ENCODE data around the gene SYCE3. TPM values are rescaled to one million over a fixed set of nuclear protein-coding genes. Genes with fewer than 3 reads are reported as not detected.
A peak's percentile ranks its signal among the peaks of the same experiment; 100 is the strongest.

The SYCE3 gene
- total RNA-seq, 1 experiment from 2014 or later = not detected

- Mint-ChIP-seq H3K9me3 (ENCODE audit: unreplicated experiment) (no peaks in the 10 kb centered on the region), H3K27ac (ENCODE audit: unreplicated experiment) (peak overlapping the region; percentile 97), H3K36me3 (ENCODE audit: insufficient read depth, unreplicated experiment) (peaks cover 4% of the 10 kb centered on the region), H3K27me3 (ENCODE audit: insufficient read depth, unreplicated experiment) (no peaks in the 10 kb centered on the region), H3K4me1 (ENCODE audit: low read depth, unreplicated experiment) (no peaks in the 10 kb centered on the region), H3K4me3 (ENCODE audit: unreplicated experiment) (peak overlapping the region; percentile 78)
- Histone ChIP-seq H3K9me3 (no peaks in the 10 kb centered on the region), H3K27me3 (replicated peaks; ENCODE audit: control insufficient read depth, insufficient read depth, low read length) (no peaks in the 10 kb centered on the region), H3K36me3 (ENCODE audit: control insufficient read depth, insufficient read depth, low read length) (peaks cover 1% of the 10 kb centered on the region; the same call in 1 of the 2 replicates), H3K4me1 (peaks cover 23% of the 10 kb centered on the region), H3K4me3 (ENCODE audit: low read depth, low read length) (peak overlapping the region; percentile 69)
- TSS peak; percentile 63 for BruUV-seq (replicated peaks)
- POLR2A ChIA-PET = interaction anchor here (0.7 to 1.4 kb wide), 4 partner anchors 15 to 76 kb away, joined by 3 to 5 read pairs (median 4); partner anchors contain the start of genes LMF2 and NCAPH2
- intact Hi-C loops (cut with micrococcal nuclease; ENCODE audit: unreplicated experiment) = loop anchor here (5.0 kb wide), 1 partner anchor 56 kb away; the partner anchor contains the start of gene SCO2
- TF ChIP-seq, protein P1, sequence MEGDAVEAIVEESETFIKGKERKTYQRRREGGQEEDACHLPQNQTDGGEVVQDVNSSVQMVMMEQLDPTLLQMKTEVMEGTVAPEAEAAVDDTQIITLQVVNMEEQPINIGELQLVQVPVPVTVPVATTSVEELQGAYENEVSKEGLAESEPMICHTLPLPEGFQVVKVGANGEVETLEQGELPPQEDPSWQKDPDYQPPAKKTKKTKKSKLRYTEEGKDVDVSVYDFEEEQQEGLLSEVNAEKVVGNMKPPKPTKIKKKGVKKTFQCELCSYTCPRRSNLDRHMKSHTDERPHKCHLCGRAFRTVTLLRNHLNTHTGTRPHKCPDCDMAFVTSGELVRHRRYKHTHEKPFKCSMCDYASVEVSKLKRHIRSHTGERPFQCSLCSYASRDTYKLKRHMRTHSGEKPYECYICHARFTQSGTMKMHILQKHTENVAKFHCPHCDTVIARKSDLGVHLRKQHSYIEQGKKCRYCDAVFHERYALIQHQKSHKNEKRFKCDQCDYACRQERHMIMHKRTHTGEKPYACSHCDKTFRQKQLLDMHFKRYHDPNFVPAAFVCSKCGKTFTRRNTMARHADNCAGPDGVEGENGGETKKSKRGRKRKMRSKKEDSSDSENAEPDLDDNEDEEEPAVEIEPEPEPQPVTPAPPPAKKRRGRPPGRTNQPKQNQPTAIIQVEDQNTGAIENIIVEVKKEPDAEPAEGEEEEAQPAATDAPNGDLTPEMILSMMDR (IDR thresholded peaks at IDR 0.05; ENCODE audit: insufficient read depth in 1 of 2, low read depth in 1 of 2, low read length in 1 of 2, severe bottlenecking in 1 of 2, unreplicated experiment in 1 of 2) = no peak
- peak in 1 of 2 experiments; percentile 30 for DNase-seq
- CTCF ChIA-PET = interaction anchor here (0.7 to 1.6 kb wide), 5 partner anchors 20 to 58 kb away, joined by 3 to 9 read pairs (median 8); partner anchors contain the start of genes ARSA, SCO2 and SYCE3
These were observed 20.7 kb upstream of the SYCE3 start for GRCh38 chr22:50583294-50583861.

DNA sequence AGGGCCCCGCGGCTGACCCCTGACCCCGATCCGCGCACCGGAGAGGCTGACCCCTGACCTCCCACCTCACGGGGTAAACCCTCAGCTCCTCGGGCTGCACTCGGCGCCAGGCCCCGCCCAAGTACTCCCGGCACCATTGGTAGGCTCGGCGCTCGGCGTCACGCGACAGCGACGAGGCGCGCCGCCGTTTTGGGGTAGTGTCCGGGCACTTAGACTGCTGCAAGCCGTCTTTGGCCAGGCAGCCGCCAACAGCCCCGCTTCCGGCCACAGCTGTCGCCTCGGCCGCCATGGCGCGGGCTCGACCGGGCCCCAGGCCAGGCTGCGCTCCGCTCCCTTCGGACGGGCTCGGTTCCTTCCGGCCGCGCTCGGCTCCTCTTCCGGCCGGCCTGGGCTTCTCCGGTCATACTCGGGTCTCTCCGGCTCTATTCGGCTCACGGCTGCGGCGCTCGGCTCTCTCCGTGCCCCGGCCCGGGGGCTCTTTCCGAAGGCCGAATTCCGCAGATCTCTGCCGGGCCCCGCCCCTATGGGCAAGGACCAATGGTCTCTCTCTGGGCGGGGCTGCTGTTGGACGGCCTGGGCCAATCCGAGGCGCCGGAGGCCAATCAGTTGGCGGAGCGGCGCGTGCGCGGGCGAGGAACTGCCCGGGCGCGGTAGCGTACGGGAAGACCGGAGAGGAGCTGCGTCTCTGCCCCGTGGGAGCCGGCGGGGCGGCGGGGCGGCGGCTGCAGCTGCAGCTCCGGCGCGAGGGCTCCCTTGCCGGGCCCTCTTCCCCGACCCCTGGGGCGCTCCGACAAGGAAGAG is 20.0 kb upstream of the SYCE3 start, which contains the start of gene CHKB:
Gene CHKB, minus strand, starts transcription at position 357 of the 801 bp plus-strand sequence. Its CDS starts 68 bp downstream, at position 289.
- Mint-ChIP-seq H3K27me3 (ENCODE audit: insufficient read depth, unreplicated experiment) (no peaks in the 10 kb centered on the region), H3K27ac (ENCODE audit: unreplicated experiment) (peak within 1 kb of the TSS; percentile 97), H3K4me1 (ENCODE audit: low read depth, unreplicated experiment) (no peaks in the 10 kb centered on the region), H3K9me3 (ENCODE audit: unreplicated experiment) (no peaks in the 10 kb centered on the region), H3K4me3 (ENCODE audit: unreplicated experiment) (peak within 1 kb of the TSS; percentile 78), H3K36me3 (ENCODE audit: insufficient read depth, unreplicated experiment) (peaks cover 4% of the 10 kb centered on the region)
- H3K9me3 ChIP-seq = no peaks in the 10 kb centered on the region
- H3K36me3 ChIP-seq (ENCODE audit: control insufficient read depth, insufficient read depth, low read length) = peaks cover 1% of the 10 kb centered on the region; the same call in 1 of the 2 replicates
- no TSS peak for BruUV-seq (replicated peaks)
- peaks cover 23% of the 10 kb centered on the region for H3K4me1 ChIP-seq
- DNase-seq = peak; percentile 97 to 99
- POLR2A ChIA-PET = interaction anchor here (0.7 to 1.4 kb wide), 6 partner anchors 14 to 75 kb away, joined by 3 to 5 read pairs (median 4); partner anchors contain the start of genes ARSA, LMF2 and NCAPH2
- intact Hi-C loops (cut with micrococcal nuclease; ENCODE audit: unreplicated experiment) = loop anchor here (1.0 to 5.0 kb wide), 2 partner anchors 19 to 55 kb away; partner anchors contain the start of gene SCO2
- TF ChIP-seq, protein P1 (IDR thresholded peaks at IDR 0.05; ENCODE audit: insufficient read depth in 1 of 2, low read depth in 1 of 2, low read length in 1 of 2, severe bottlenecking in 1 of 2, unreplicated experiment in 1 of 2) = no peak
- H3K4me3 ChIP-seq (ENCODE audit: low read depth, low read length) = peak within 1 kb of the TSS; percentile 69
- CTCF ChIA-PET = interaction anchor here (0.7 to 2.2 kb wide), 7 partner anchors 19 to 57 kb away, joined by 3 to 9 read pairs (median 8); partner anchors contain the start of genes ARSA, SCO2 and SYCE3
- H3K27me3 ChIP-seq (replicated peaks; ENCODE audit: control insufficient read depth, insufficient read depth, low read length) = no peaks in the 10 kb centered on the region

Measured in Caco-2 (cell line).